ENCODE results near the gene PRKCI.
"Not testable (repeated sequence)": the region's sequence is repeated elsewhere in the genome, so short reads cannot be mapped to it uniquely, and the experiment has no call there.

PRKCI gene

DNA sequence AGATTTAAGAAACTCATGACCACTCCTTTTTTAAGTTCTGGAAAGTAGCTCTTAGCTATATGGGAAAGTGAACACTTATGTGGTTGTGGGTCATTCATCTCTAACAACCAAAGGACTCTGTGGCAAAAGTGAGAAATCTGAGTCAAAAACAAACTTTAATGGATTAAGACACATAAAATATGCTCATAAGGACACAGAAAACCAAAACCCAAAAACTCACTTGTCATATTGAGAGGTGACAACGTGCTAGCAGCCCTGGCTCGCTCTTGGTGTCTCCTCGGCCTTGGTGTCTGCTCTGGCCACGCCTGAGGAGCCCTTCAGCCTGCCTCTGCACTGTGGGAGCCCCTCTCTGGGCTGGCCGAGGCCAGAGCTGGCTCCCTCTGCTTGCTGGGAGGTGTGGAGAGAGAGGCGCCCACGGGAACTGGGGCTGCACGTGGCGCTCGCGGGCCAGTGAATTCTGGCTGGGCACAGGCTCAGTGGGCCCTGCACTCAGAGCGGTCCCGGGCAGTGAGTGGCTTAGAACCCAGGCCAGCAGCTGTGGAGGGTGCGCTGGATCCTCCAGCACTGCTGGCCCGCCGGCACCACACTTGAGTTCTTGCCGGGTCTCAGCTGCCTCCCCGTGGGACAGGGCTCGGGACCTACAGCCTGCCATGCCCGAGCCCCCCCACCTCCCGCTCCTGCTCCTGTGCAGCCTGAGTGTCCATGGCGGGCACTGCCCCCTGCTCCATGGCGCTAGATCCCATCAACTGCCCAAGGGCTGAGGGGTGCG lies 105.0 kb downstream of the PRKCI start:
- H3K4me2 ChIP-seq (ENCODE audit: low read depth, low read length) = no peak overlapping the region
- H3F3A ChIP-seq (ENCODE audit: insufficient read depth, low read length) = no peaks in the 10 kb centered on the region
- TF ChIP-seq, protein P1, sequence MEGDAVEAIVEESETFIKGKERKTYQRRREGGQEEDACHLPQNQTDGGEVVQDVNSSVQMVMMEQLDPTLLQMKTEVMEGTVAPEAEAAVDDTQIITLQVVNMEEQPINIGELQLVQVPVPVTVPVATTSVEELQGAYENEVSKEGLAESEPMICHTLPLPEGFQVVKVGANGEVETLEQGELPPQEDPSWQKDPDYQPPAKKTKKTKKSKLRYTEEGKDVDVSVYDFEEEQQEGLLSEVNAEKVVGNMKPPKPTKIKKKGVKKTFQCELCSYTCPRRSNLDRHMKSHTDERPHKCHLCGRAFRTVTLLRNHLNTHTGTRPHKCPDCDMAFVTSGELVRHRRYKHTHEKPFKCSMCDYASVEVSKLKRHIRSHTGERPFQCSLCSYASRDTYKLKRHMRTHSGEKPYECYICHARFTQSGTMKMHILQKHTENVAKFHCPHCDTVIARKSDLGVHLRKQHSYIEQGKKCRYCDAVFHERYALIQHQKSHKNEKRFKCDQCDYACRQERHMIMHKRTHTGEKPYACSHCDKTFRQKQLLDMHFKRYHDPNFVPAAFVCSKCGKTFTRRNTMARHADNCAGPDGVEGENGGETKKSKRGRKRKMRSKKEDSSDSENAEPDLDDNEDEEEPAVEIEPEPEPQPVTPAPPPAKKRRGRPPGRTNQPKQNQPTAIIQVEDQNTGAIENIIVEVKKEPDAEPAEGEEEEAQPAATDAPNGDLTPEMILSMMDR (IDR thresholded peaks at IDR 0.05; ENCODE audit: low read length) = no peak
- TF ChIP-seq EZH2 (optimal IDR thresholded peaks at IDR 0.05; ENCODE audit: low read depth, low read length) (no peak), EZH2phosphoT487 (IDR thresholded peaks at IDR 0.05; ENCODE audit: low read length) (no peak)
- no peaks in the 10 kb centered on the region for H3K27me3 ChIP-seq (replicated peaks; ENCODE audit: insufficient read depth, low read length)
- H3K4me3 ChIP-seq (ENCODE audit: low read length) = no peak overlapping the region
- 0 out of 2 replicates have a peak, but pooled peaks cover under 1% of the 10 kb centered on the region for H3K4me1 ChIP-seq (ENCODE audit: low read length)
- no peak overlapping the region for H3K9ac ChIP-seq (ENCODE audit: low read length)
- no peaks in the 10 kb centered on the region for H3K36me3 ChIP-seq (replicated peaks; ENCODE audit: insufficient read depth, low read length)
- no peak overlapping the region for H2AFZ ChIP-seq (ENCODE audit: low read length)
- H3K79me2 ChIP-seq (ENCODE audit: low read length) = no peaks in the 10 kb centered on the region
- no peak for DNase-seq
- H3K27ac ChIP-seq (ENCODE audit: low read length) = no peak overlapping the region
- H3K9me3 ChIP-seq (replicated peaks; ENCODE audit: insufficient read depth, low read length) = no peaks in the 10 kb centered on the region
- no peaks in the 10 kb centered on the region for H4K20me1 ChIP-seq (ENCODE audit: insufficient read depth, low read length)
- no peaks in the 10 kb centered on the region for H3K9me2 ChIP-seq (replicated peaks; ENCODE audit: insufficient read depth, low read length)

DNA sequence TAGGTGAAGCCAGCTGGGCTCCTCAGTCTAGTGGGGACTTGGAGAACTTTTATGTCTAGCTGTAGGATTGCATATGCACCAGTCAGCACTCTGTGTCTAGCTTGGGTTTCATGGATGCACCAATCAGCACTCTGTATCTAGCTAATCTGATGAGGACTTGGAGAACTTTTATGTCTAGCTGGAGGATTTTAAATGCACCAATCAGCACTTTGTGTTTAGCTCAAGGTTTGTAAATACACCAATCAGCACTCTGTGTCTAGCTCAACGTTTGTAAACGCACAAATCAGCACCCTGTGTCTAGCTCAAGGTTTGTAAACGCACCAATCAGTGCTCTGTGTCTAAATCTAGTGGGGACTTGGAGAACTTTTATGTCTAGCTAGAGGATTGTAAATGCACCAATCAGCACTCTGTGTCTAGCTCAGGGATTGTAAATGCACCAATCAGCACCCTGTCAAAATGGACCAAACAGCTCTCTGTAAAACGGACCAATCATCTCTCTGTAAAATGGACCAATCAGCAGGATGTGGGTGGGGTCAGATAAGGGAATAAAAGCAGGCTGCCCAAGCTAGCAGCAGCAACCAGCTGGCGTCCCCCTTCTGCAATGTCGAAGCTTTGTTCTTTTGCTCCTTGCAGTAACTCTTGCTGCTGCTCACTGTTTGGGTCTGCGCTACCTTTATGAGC lies 105.8 kb downstream of the PRKCI start:
- H3K36me3 ChIP-seq (replicated peaks; ENCODE audit: insufficient read depth, low read length); H3K4me2 ChIP-seq (ENCODE audit: low read depth, low read length); H3K4me1 ChIP-seq (ENCODE audit: low read length); H3K27me3 ChIP-seq (replicated peaks; ENCODE audit: insufficient read depth, low read length); DNase-seq; H4K20me1 ChIP-seq (ENCODE audit: insufficient read depth, low read length); H3K9me2 ChIP-seq (replicated peaks; ENCODE audit: insufficient read depth, low read length); H2AFZ ChIP-seq (ENCODE audit: low read length); H3K4me3 ChIP-seq (ENCODE audit: low read length); H3K79me2 ChIP-seq (ENCODE audit: low read length); H3K9ac ChIP-seq (ENCODE audit: low read length); H3F3A ChIP-seq (ENCODE audit: insufficient read depth, low read length); H3K27ac ChIP-seq (ENCODE audit: low read length); H3K9me3 ChIP-seq (replicated peaks; ENCODE audit: insufficient read depth, low read length): not testable (repeated sequence)

DNA sequence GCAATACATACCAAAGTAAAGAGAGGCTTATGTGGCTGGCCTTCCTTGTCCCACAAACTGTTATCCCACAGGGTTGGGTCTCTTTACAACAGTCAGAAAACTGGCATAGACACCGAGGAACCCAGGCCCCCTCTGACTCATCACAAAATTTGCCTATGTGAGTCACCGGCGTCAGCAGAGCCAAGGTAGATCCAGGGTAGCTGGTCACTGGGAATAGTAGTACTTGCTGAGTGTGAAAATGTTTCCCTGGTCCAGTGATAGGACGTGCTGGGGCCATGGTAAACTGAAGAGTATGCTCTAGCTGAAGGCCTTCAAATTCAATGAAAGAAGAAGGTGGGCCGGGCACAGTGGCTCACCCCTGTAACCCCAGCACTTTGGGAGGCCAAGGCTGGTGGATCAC lies 108.1 kb downstream of the PRKCI start:
- Histone ChIP-seq H3K27me3 (replicated peaks; ENCODE audit: insufficient read depth, low read length) (no peaks in the 10 kb centered on the region), H3K4me1 (ENCODE audit: low read length) (no peaks in the 10 kb centered on the region), H2AFZ (ENCODE audit: low read length) (no peak overlapping the region), H3K9me3 (replicated peaks; ENCODE audit: insufficient read depth, low read length) (no peaks in the 10 kb centered on the region), H3K4me2 (ENCODE audit: low read depth, low read length) (no peak overlapping the region), H3K4me3 (ENCODE audit: low read length) (no peak overlapping the region), H4K20me1 (ENCODE audit: insufficient read depth, low read length) (no peaks in the 10 kb centered on the region), H3K36me3 (replicated peaks; ENCODE audit: insufficient read depth, low read length) (no peaks in the 10 kb centered on the region), H3K9ac (ENCODE audit: low read length) (no peak overlapping the region), H3F3A (ENCODE audit: insufficient read depth, low read length) (no peaks in the 10 kb centered on the region), H3K27ac (ENCODE audit: low read length) (no peak overlapping the region), H3K9me2 (replicated peaks; ENCODE audit: insufficient read depth, low read length) (no peaks in the 10 kb centered on the region), H3K79me2 (ENCODE audit: low read length) (no peaks in the 10 kb centered on the region)
- DNase-seq = no peak
- TF ChIP-seq, protein P1 (IDR thresholded peaks at IDR 0.05; ENCODE audit: low read length) = no peak
- TF ChIP-seq EZH2 (optimal IDR thresholded peaks at IDR 0.05; ENCODE audit: low read depth, low read length) (no peak), EZH2phosphoT487 (IDR thresholded peaks at IDR 0.05; ENCODE audit: low read length) (no peak)

DNA sequence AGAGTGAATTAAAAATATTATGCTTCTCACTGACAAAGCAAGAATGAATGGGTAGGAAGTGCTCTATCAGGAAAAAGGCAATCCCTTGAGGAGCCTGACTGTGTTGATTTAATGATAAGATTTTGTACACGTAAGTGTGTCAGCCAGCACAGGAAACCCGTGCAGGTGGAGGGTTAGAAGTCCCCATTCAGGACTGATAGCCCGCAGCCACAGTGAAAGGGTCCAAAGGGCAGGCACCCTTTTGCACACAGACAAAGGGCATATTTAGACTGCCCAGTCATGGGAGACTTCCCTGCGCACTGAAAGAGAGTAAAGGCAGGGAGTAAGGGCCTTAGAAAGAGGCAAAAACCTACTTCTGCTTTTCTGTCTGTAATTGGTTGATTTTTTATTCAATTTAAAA lies 108.9 kb downstream of the PRKCI start:
- Histone ChIP-seq H3K79me2 (ENCODE audit: low read length) (no peaks in the 10 kb centered on the region), H4K20me1 (ENCODE audit: insufficient read depth, low read length) (no peaks in the 10 kb centered on the region), H3K36me3 (replicated peaks; ENCODE audit: insufficient read depth, low read length) (no peaks in the 10 kb centered on the region), H3K9me3 (replicated peaks; ENCODE audit: insufficient read depth, low read length) (no peaks in the 10 kb centered on the region), H3K4me1 (ENCODE audit: low read length) (no peaks in the 10 kb centered on the region), H3K9me2 (replicated peaks; ENCODE audit: insufficient read depth, low read length) (no peaks in the 10 kb centered on the region), H3K9ac (ENCODE audit: low read length) (no peak overlapping the region), H3K4me2 (ENCODE audit: low read depth, low read length) (no peak overlapping the region), H3K27ac (ENCODE audit: low read length) (no peak overlapping the region), H2AFZ (ENCODE audit: low read length) (no peak overlapping the region), H3K27me3 (replicated peaks; ENCODE audit: insufficient read depth, low read length) (no peaks in the 10 kb centered on the region), H3F3A (ENCODE audit: insufficient read depth, low read length) (no peaks in the 10 kb centered on the region), H3K4me3 (ENCODE audit: low read length) (no peak overlapping the region)
- no peak for TF ChIP-seq EZH2phosphoT487 (IDR thresholded peaks at IDR 0.05; ENCODE audit: low read length)
- TF ChIP-seq, protein P1 (IDR thresholded peaks at IDR 0.05; ENCODE audit: low read length) = no peak
- TF ChIP-seq EZH2 (optimal IDR thresholded peaks at IDR 0.05; ENCODE audit: low read depth, low read length) = no peak
- DNase-seq = no peak
